Colonic mucosa (tissue), 4 donors: ENCODE measurements around the gene INHBE. TPM values are rescaled to one million over a fixed set of nuclear protein-coding genes. Genes with fewer than 3 reads are reported as not detected.

Source experiments
- DNase-seq: peaks from one replicate; pipeline ENCODE4 v3.0.0-alpha.2; 2020
- H3K27ac ChIP-seq: fragments of 200-600 bp; one replicate; pipeline ENCODE4 v1.8.0; 2021
- H3K27me3 ChIP-seq: fragments of 200-600 bp; one replicate; pipeline ENCODE4 v1.8.0; 2021
- H3K36me3 ChIP-seq: fragments of 200-600 bp; one replicate; pipeline ENCODE4 v1.8.0; 2021
- H3K4me1 ChIP-seq: fragments of 200-600 bp; one replicate; pipeline ENCODE4 v1.8.0; 2021; ENCODE audit warnings: mild to moderate bottlenecking
- H3K4me3 ChIP-seq: fragments of 200-600 bp; one replicate; pipeline ENCODE4 v1.8.0; 2021
- H3K9ac ChIP-seq, 2 donors: one replicate each; pipeline ENCODE4 v1.7.0; 2013; ENCODE audit warnings: control low read depth in 2 of 2, low read depth in 2 of 2, low read length in 2 of 2
- H3K9me3 ChIP-seq: fragments of 200-600 bp; one replicate; pipeline ENCODE4 v1.8.0; 2021
- CTCF ChIP-seq: fragments of 200-600 bp; IDR thresholded peaks from one replicate; pipeline ENCODE4 v1.8.0; 2022; ENCODE audit warnings: antibody characterized with exemption, mild to moderate bottlenecking
- intact Hi-C: fragments of 100-400 bp; cut with DNase I; formaldehyde crosslinking; loops from one replicate; pipeline ENCODE4 v1.14.1; 2022
- total RNA-seq, 2 donors: library from RNA; stranded (reverse); fragmentation: NEBNext Ultra II Directional in 1 of 2; extraction: Animal tissue kit (Norgen Biotek cat#: 25700) in 1 of 2; gene quantifications; one replicate each; pipeline ENCODE4 v1.2.1, GENCODE V29; 2021
- donor health status: healthy.
- donor health status: DM: no; HTN: no; CAD: no.
- donor health status: DM: no; HTN: no; CAD: no.

The INHBE gene
- total RNA-seq, 2 donors from 2014 or later, result 0.22 TPM; not detected in 1

GRCh38 chr12:57460468-57460784 is 5.3 kb downstream of the INHBE start:
- H3K4me3 ChIP-seq, result peak overlapping the region; percentile 56
- H3K9ac ChIP-seq, result peak overlapping the region; percentile 38 to 46
- DNase-seq, result no peak
- H3K27ac ChIP-seq, result no peak overlapping the region
- no peak for TF ChIP-seq CTCF
- intact Hi-C loops, result loop anchor here (5.0 kb wide), 1 partner anchor 162 kb away; no protein-coding TSS in a partner anchor
- no peaks in the 10 kb centered on the region for H3K36me3 ChIP-seq
- no peaks in the 10 kb centered on the region for H3K9me3 ChIP-seq
- peaks cover 5% of the 10 kb centered on the region for H3K27me3 ChIP-seq
- H3K4me1 ChIP-seq, result peaks cover 7% of the 10 kb centered on the region

GRCh38 chr12:57460841-57461275 is 5.8 kb downstream of the INHBE start:
- Histone ChIP-seq H3K4me3 (peak overlapping the region; percentile 52), H3K36me3 (no peaks in the 10 kb centered on the region), H3K4me1 (peaks cover 7% of the 10 kb centered on the region), H3K27me3 (peaks cover 5% of the 10 kb centered on the region), H3K9ac (peak overlapping the region; percentile 38 to 58), H3K9me3 (no peaks in the 10 kb centered on the region), H3K27ac (peak overlapping the region; percentile 58)
- no peak for DNase-seq
- TF ChIP-seq CTCF, result no peak
- intact Hi-C loops, result loop anchor here (5.0 kb wide), 1 partner anchor 161 kb away; no protein-coding TSS in a partner anchor

GRCh38 chr12:57461276-57461916 is 6.3 kb downstream of the INHBE start:
- Histone ChIP-seq H3K9ac (peak overlapping the region; percentile 59 to 84), H3K4me3 (peak overlapping the region; percentile 52), H3K9me3 (no peaks in the 10 kb centered on the region), H3K4me1 (peaks cover 7% of the 10 kb centered on the region), H3K27ac (peak overlapping the region; percentile 58), H3K27me3 (peaks cover 5% of the 10 kb centered on the region), H3K36me3 (no peaks in the 10 kb centered on the region)
- no peak for TF ChIP-seq CTCF
- intact Hi-C loops, result loop anchor here (5.0 kb wide), 1 partner anchor 161 kb away; no protein-coding TSS in a partner anchor
- peak; percentile 74 for DNase-seq

GRCh38 chr12:57461917-57462250 is 6.8 kb downstream of the INHBE start:
- Histone ChIP-seq H3K27ac (peak overlapping the region; percentile 58), H3K9ac (peak overlapping the region; percentile 59 to 84), H3K4me1 (peaks cover 7% of the 10 kb centered on the region), H3K9me3 (no peaks in the 10 kb centered on the region), H3K27me3 (peaks cover 5% of the 10 kb centered on the region), H3K36me3 (no peaks in the 10 kb centered on the region), H3K4me3 (peak overlapping the region; percentile 52)
- no peak for DNase-seq
- intact Hi-C loops, result loop anchor here (5.0 kb wide), 1 partner anchor 160 kb away; no protein-coding TSS in a partner anchor
- no peak for TF ChIP-seq CTCF

GRCh38 chr12:57462251-57462911 is 7.3 kb downstream of the INHBE start:
- Histone ChIP-seq H3K9me3 (no peaks in the 10 kb centered on the region), H3K36me3 (no peaks in the 10 kb centered on the region), H3K27me3 (peaks cover 5% of the 10 kb centered on the region), H3K4me3 (peak overlapping the region; percentile 52), H3K9ac (peak overlapping the region in 1 of 2 donors; percentile 84), H3K27ac (peak overlapping the region; percentile 58), H3K4me1 (peaks cover 7% of the 10 kb centered on the region)
- intact Hi-C loops, result loop anchor here (5.0 kb wide), 1 partner anchor 160 kb away; no protein-coding TSS in a partner anchor
- peak; percentile 89 for TF ChIP-seq CTCF
- peak; percentile 92 for DNase-seq
